Measurements from ENCODE around the gene CDC42BPB.

Gene CDC42BPB

GRCh38 chr14:103057372-103058163 is at the start of gene CDC42BPB:
Gene CDC42BPB (minus strand): TSS chr14:103057549. CDS start chr14:103057173, 376 bp downstream.
- peak; percentile 96 to 98 (median 96) for DNase-seq

GRCh38 chr14:103105580-103106150 is 48.3 kb upstream of the CDC42BPB start:
- DNase-seq = no peak

- peak; percentile 54 to 84 (median 68) for DNase-seq
Observed at GRCh38 chr14:103104654-103105452, 47.5 kb upstream of the CDC42BPB start.

GRCh38 chr14:103104389-103104653 is 47.0 kb upstream of the CDC42BPB start:
- DNase-seq = no peak

- DNase-seq = peak; percentile 68 to 86 (median 73)
Observed at GRCh38 chr14:103103461-103104388, 46.4 kb upstream of the CDC42BPB start.

- DNase-seq = no peak
Observed at GRCh38 chr14:103102689-103103260, 45.4 kb upstream of the CDC42BPB start.

- DNase-seq = no peak
Observed at GRCh38 chr14:103101963-103102688, 44.8 kb upstream of the CDC42BPB start.

- no peak for DNase-seq
Observed at GRCh38 chr14:103101257-103101962, 44.1 kb upstream of the CDC42BPB start.

GRCh38 chr14:103100281-103101121 is 43.2 kb upstream of the CDC42BPB start:
- no peak for DNase-seq

- DNase-seq = no peak
Observed at GRCh38 chr14:103099733-103100280, 42.5 kb upstream of the CDC42BPB start.

GRCh38 chr14:103099081-103099732 is 41.9 kb upstream of the CDC42BPB start:
- DNase-seq = no peak

GRCh38 chr14:103097994-103098957 is 40.9 kb upstream of the CDC42BPB start:
- DNase-seq = no peak

- no peak for DNase-seq
Observed at GRCh38 chr14:103097244-103097993, 40.1 kb upstream of the CDC42BPB start.

GRCh38 chr14:103096387-103096786 is 39.0 kb upstream of the CDC42BPB start:
- DNase-seq = no peak

- DNase-seq = no peak
Observed at GRCh38 chr14:103095210-103095778, 37.9 kb upstream of the CDC42BPB start.

- peak; percentile 72 to 83 (median 80) for DNase-seq
Observed at GRCh38 chr14:103094406-103095209, 37.3 kb upstream of the CDC42BPB start, which contains the start of gene EXOC3L4. Gene EXOC3L4 (plus strand): TSS chr14:103094725. CDS start chr14:103100220, 5,495 bp downstream.
